SK-N-SH (cell line): ENCODE results near the gene FAM181A. TPM values are rescaled to one million over a fixed set of nuclear protein-coding genes. Genes with fewer than 3 reads are reported as not detected.

Source experiments
- CTCF ChIA-PET: fragments of 300-600, 350-600 bp; formaldehyde crosslinking; extraction: SDS; loops from one replicate; lab custom pipeline; 2021; lab: Yijun Ruan, JAX
- POLR2A ChIA-PET: fragments of 350-600 bp; sonication (Branson Sonifier 250); formaldehyde crosslinking; extraction: SDS; loops from one replicate; lab custom pipeline; 2020; ENCODE audit warnings: antibody characterized with exemption, inconsistent platforms; lab: Yijun Ruan, JAX
- DNase-seq: peaks from one replicate; pipeline ENCODE4 v3.0.0; 2012
- H2AFZ ChIP-seq: fragments of 200-600 bp; sonication (generic); 2 replicates; pipeline ENCODE4 v1.8.1; 2016; ENCODE audit warnings: antibody characterized with exemption, mild to moderate bottlenecking, low read depth
- H3F3A ChIP-seq: fragments of 200-600 bp; sonication (generic); replicated peaks from 2 replicates; pipeline ENCODE3; 2016; ENCODE audit warnings: antibody characterized with exemption, mild to moderate bottlenecking; ENCODE audit not compliant: insufficient read depth
- H3K27ac ChIP-seq, 2 experiments: fragments of 200-500 bp in 1 of 2; fragments of 200-600 bp in 1 of 2; sonication (Bioruptor generic) in 1 of 2; sonication (generic), shearing (Covaris generic) in 1 of 2; 2 replicates each; pipeline versions ENCODE4 v1.5.1 to v1.6.1; 2014 to 2016; ENCODE audit warnings: low read depth in 2 of 2, inconsistent platforms in 1 of 2, low read length in 1 of 2, mild to moderate bottlenecking in 1 of 2, mixed read lengths in 1 of 2
- H3K27me3 ChIP-seq: fragments of 200-600 bp; sonication (generic), shearing (Covaris generic); 2 replicates; pipeline ENCODE4 v1.6.1; 2016; ENCODE audit warnings: mixed run types; ENCODE audit not compliant: insufficient read depth
- H3K36me3 ChIP-seq, 2 experiments: fragments of 200-500 bp in 1 of 2; fragments of 200-600 bp in 1 of 2; sonication (Bioruptor generic) in 1 of 2; sonication (generic) in 1 of 2; replicated peaks in 1 of 2; 2 replicates each; pipeline versions ENCODE3 to v1.5.1; 2014 to 2016; ENCODE audit warnings: low read length in 1 of 2, mild to moderate bottlenecking in 1 of 2; ENCODE audit not compliant: insufficient read depth in 2 of 2, control insufficient read depth in 1 of 2
- H3K4me1 ChIP-seq, 2 experiments: fragments of 200-500 bp in 1 of 2; fragments of 200-600 bp in 1 of 2; sonication (Bioruptor generic) in 1 of 2; sonication (generic), shearing (Covaris generic) in 1 of 2; 2 replicates each; pipeline versions ENCODE4 v1.5.1 to v1.6.1; 2014 to 2016; ENCODE audit warnings: low read depth in 1 of 2, low read length in 1 of 2, mixed run types in 1 of 2; ENCODE audit not compliant: insufficient read depth in 2 of 2, control insufficient read depth in 1 of 2
- H3K4me2 ChIP-seq: fragments of 200-600 bp; sonication (generic), shearing (Covaris generic); 2 replicates; pipeline ENCODE4 v1.6.1; 2017; ENCODE audit warnings: mixed run types
- H3K4me3 ChIP-seq, 2 experiments: fragments of 200-500 bp in 1 of 2; fragments of 200-600 bp in 1 of 2; sonication (Bioruptor generic) in 1 of 2; sonication (generic), shearing (Covaris generic) in 1 of 2; 2 replicates each; pipeline versions ENCODE4 v1.5.1 to v1.8.1; 2014 to 2016; ENCODE audit warnings: low read depth in 2 of 2, inconsistent platforms in 1 of 2, low read length in 1 of 2, mild to moderate bottlenecking in 1 of 2, mixed read lengths in 1 of 2, moderate library complexity in 1 of 2
- H3K79me2 ChIP-seq: fragments of 200-600 bp; sonication (generic); 2 replicates; pipeline ENCODE4 v1.8.1; 2017; ENCODE audit warnings: mild to moderate bottlenecking; ENCODE audit not compliant: insufficient read depth
- H3K9ac ChIP-seq: fragments of 200-600 bp; sonication (generic); 2 replicates; pipeline ENCODE4 v1.6.1; 2017; ENCODE audit warnings: mixed run types
- H3K9me2 ChIP-seq: fragments of 200-600 bp; sonication (generic); 2 replicates; pipeline ENCODE4 v1.6.1; 2017; ENCODE audit warnings: mixed run types
- H3K9me3 ChIP-seq: fragments of 200-600 bp; sonication (generic); 2 replicates; pipeline ENCODE4 v1.6.1; 2017; ENCODE audit warnings: mixed run types, mild to moderate bottlenecking, moderate library complexity
- H4K20me1 ChIP-seq: fragments of 200-600 bp; sonication (generic); 2 replicates; pipeline ENCODE4 v1.6.1; 2017; ENCODE audit warnings: mild to moderate bottlenecking, mixed run types; ENCODE audit not compliant: insufficient read depth
- CTCF ChIP-seq: fragments of 200-600 bp; sonication (generic); IDR thresholded peaks from 2 replicates; pipeline ENCODE4 v1.6.1; 2017; ENCODE audit warnings: antibody characterized with exemption, mild to moderate bottlenecking, moderate library complexity
- IRF3 ChIP-seq: fragments of 150-350 bp; IDR thresholded peaks from 2 replicates; pipeline ENCODE4 v1.6.1; 2016; ENCODE audit warnings: mild to moderate bottlenecking, low read depth, low read length
- MAX ChIP-seq: IDR thresholded peaks from 2 replicates; pipeline ENCODE4 v1.4.0; 2012; ENCODE audit warnings: low read depth
- NFIC ChIP-seq: IDR thresholded peaks from 2 replicates; pipeline ENCODE4 v1.4.0; 2012; ENCODE audit warnings: borderline replicate concordance
- PBX3 ChIP-seq: IDR thresholded peaks from 2 replicates; pipeline ENCODE4; 2012
- RAD21 ChIP-seq: IDR thresholded peaks from 2 replicates; pipeline ENCODE4 v1.6.1; 2012; ENCODE audit warnings: mild to moderate bottlenecking, low read length
- RXRA ChIP-seq: IDR thresholded peaks from 2 replicates; pipeline ENCODE4 v1.4.0; 2012; ENCODE audit warnings: low read depth, mild to moderate bottlenecking, borderline replicate concordance
- SMC3 ChIP-seq: IDR thresholded peaks from 2 replicates; pipeline ENCODE4 v1.6.1; 2012; ENCODE audit warnings: low read depth, low read length, improper control_type of control experiment
- WGBS: methylation state at CpG from one replicate; pipeline ENCODE4 v1.1.6; 2017; ENCODE audit warnings: low lambda C conversion rate; 5-methylcytosine and 5-hydroxymethylcytosine counted together
- polyA plus RNA-seq, 3 experiments: library from polyadenylated mRNA; depleted of rRNA; stranded (reverse); fragments of >200 nt; gene quantifications; 2 replicates each; pipeline ENCODE4 v1.2.3, GENCODE V29; 2012

FAM181A gene
- polyA plus RNA-seq, 1 of the 3 experiments (the other 2 are of a cell fraction), result not detected

DNA sequence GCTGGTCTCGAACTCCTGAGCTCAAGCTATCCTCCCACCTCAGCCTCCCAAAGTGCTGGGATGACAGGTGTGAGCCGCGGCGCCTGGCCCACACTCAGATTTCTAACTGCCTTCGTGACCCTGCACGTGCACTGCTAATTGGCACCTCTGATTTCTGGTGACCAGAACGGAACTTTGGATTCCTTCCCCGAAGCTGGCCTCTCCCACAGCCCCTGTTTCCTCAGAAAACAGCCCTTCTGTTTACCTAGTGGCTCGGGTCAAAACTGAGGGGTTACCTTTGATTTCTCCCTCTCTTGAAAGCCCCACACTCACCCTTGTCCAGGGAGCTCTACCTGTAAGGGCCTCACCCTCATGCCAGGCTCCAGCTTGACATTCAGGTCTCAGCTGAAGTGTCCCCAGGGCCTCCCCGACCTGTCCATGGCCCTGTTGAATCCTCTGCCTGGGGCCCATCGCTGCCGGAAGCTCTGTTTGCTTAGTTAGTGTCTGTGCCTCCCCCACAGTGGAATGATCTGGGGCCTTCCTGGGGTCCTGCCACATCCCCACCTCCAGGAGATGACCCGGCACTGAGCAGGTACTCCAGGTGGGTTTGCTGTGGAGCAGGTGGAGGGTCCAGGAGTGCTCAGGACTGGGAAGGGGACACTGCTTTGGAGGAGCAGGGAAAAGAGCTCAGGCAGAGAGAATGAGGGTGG is 24.4 kb upstream of the FAM181A start:
- H3F3A ChIP-seq, result no peaks in the 10 kb centered on the region
- H4K20me1 ChIP-seq, result no peaks in the 10 kb centered on the region
- no peak for TF ChIP-seq PBX3
- no peak for TF ChIP-seq IRF3
- TF ChIP-seq MAX, result no peak
- TF ChIP-seq RAD21, result no peak
- TF ChIP-seq NFIC, result no peak
- no peaks in the 10 kb centered on the region for H3K36me3 ChIP-seq
- ChIA-PET POLR2A (interaction anchor here (0.9 to 1.0 kb wide), 2 partner anchors 8 to 248 kb away, joined by 3 to 5 read pairs; no protein-coding TSS in a partner anchor), CTCF (interaction anchor here (0.5 to 22.1 kb wide), 45 partner anchors 9 to 277 kb away, joined by 3 to 349 read pairs (median 5); no protein-coding TSS in a partner anchor)
- WGBS, result 59% methylated on average over 13 of the region's 13 CpGs
- H2AFZ ChIP-seq, result no peak overlapping the region
- peaks cover 0 to 9% of the 10 kb centered on the region in 2 experiments; a peak in 1 of 4 replicates for H3K4me1 ChIP-seq
- H3K4me2 ChIP-seq, result no peak overlapping the region
- H3K9ac ChIP-seq, result no peak overlapping the region
- no peaks in the 10 kb centered on the region for H3K9me3 ChIP-seq
- no peaks in the 10 kb centered on the region for H3K27me3 ChIP-seq
- no peak overlapping the region for H3K4me3 ChIP-seq
- H3K79me2 ChIP-seq, result no peaks in the 10 kb centered on the region
- H3K9me2 ChIP-seq, result no peaks in the 10 kb centered on the region
- no peak for DNase-seq
- H3K27ac ChIP-seq, result no peak overlapping the region

DNA sequence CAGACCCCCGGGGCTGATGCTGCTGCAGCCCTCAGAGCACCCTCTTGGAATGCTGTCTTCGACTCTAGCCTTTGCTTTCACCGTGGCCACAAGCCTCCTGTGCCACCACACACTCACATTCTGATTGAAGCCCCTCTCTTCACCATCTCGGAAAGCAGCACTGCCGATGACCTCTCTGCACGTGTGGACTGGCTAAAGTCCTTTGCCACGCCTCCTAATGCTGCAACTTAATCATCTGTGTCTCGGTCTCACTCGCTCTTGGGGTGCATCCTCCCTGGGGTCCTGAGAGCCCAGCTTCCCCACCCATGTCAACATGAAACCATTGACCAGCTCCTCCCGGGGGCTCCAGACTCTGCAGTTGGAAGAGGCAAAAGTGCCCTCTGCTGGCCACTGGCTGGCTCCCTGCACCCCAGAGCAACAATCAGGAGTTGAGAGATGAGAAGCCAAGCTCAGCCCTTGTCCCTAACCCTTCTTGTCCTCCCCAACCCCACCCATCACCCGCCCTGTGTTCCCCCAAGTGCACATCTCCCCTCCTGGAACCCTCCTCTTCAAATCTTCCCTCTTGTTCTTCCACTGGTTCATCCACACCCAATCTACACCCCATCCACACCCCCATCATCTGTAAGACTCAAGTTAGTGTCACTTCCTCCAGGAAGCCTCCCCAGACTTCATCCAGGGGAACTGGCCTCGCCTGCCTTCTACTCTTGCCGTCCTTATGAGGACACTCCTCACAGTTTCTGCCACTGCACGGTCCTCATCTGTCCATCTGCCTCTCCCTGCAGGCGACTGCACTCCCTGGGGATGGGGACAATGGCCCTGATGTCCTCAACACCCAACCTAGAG is 23.6 kb upstream of the FAM181A start:
- CTCF ChIA-PET, result interaction anchor here (0.5 to 22.1 kb wide), 50 partner anchors 9 to 278 kb away, joined by 3 to 349 read pairs (median 5); no protein-coding TSS in a partner anchor

More for the DNA sequence above, 23.6 kb upstream of the FAM181A start:
- H3K27me3 ChIP-seq, result no peaks in the 10 kb centered on the region
- no peak overlapping the region for H2AFZ ChIP-seq
- no peak overlapping the region for H3K9ac ChIP-seq
- H3K9me3 ChIP-seq, result no peaks in the 10 kb centered on the region
- TF ChIP-seq CTCF (peak; percentile 18; the same call in 1 of the 2 replicates), SMC3 (peak; percentile 64), RAD21 (peak; percentile 80), RXRA (no peak)
- TF ChIP-seq, all 33 proteins: peak for 3
- Histone ChIP-seq H3K9me2 (no peaks in the 10 kb centered on the region), H3K4me1 (peaks cover 0 to 7% of the 10 kb centered on the region in 2 experiments; a peak in 1 of 4 replicates), H3K36me3 (no peaks in the 10 kb centered on the region), H4K20me1 (no peaks in the 10 kb centered on the region), H3K79me2 (no peaks in the 10 kb centered on the region), H3K4me3 (no peak overlapping the region), H3F3A (no peaks in the 10 kb centered on the region), H3K27ac (no peak overlapping the region), H3K4me2 (no peak overlapping the region)
- DNase-seq, result peak; percentile 58
- POLR2A ChIA-PET, result interaction anchor here (0.9 to 1.0 kb wide), 2 partner anchors 9 to 249 kb away, joined by 3 to 5 read pairs; no protein-coding TSS in a partner anchor
- WGBS, result 24% methylated on average over 14 of the region's 15 CpGs
